ENCODE measurements around the gene CD82.

The CD82 gene

DNA sequence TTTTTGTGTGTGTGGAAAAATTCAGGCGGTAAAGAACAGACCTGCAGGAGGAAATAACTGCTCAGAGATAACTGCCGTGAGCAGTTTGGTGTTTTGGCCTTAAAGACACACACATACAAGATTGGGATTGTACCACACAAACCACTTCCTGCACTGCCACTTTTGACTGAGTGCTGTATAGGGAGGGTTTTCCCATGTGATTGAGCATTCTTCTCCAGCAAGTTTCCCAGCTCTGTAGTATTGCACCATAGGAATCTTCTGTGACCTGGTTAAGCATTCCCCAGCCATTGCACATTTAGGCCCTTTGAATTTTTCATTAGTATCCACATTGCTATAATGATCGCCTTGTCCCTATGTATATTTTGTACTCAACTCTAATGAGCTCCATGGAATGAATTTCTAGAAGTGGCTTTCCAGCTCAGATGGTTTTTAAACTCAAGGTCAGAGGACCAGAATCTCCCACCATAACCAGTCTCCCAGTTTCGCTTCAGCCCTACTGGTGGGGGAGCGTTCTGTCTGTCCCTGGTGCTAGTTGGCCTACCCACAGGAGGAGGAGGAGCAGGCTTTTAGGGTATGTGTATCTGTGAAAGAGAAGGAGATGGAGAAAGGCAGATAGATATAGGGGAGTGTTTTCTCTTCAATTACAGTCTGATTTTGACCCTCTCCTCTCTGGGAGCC is 9.3 kb downstream of the CD82 start:
- DNase-seq (ENCODE audit: low read depth in 2 of 3, low spot score in 2 of 3): no peak

DNA sequence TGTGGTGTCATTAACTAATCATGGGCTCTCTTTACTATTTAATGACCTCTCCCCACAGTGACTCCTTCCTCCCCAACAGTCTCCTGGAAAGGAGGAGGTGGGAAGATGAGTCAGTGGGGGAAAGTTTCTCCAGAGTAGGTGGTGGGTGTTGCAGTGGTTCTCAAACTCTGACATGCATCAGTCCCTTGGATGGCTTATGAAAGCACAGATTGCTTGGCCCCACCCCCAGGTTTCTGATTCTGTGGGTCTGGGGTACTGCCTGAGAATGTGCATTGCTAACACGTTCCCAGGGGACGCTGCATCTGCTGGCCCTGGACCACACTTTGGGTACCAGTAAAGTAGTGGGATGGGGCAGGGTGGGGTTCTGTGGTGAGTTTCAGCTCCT is 9.8 kb downstream of the CD82 start:
- DNase-seq (ENCODE audit: low read depth in 2 of 3, low spot score in 2 of 3): no peak

DNA sequence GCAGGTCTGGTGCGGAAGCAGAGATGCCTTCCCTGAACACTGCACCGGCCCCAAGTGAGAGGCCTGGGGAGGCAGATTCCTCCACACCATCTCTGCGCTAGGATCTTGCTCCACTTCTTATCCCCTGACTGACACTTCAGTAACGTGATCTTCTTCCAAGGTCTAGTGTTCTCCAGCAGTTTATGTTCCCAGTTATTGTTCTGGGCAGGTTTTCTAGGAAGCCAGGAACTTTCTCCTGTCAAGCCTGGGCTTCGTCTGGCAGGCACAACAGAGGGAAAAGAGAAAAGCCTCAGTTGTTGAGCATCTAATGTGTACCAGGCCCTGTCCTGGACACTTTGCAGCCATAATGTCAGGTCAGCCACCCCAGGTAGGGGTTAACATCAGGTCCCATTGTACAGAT is 10.5 kb downstream of the CD82 start:
- DNase-seq (ENCODE audit: low read depth in 2 of 3, low spot score in 2 of 3): no peak

DNA sequence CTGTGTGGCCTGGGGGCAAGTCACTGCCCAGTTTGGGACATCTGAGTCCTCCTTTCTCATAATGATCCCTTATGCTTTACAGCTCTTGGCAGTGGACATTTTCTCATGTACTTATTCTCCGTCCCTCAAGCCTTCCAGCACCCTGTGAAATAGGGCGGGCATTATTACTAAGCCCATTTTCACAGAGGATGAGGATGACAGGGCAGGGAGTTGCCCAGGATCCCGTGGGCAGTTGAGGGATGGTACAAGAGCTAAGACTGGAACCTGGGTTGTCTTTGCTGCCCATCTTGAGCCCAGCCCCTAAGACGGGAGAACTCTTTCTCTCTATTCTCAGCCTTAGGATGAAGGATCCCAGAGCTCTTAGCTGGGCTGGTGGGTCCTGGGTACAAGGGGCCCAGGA is 11.2 kb downstream of the CD82 start:
- no peak for DNase-seq (ENCODE audit: low read depth in 2 of 3, low spot score in 2 of 3)

DNA sequence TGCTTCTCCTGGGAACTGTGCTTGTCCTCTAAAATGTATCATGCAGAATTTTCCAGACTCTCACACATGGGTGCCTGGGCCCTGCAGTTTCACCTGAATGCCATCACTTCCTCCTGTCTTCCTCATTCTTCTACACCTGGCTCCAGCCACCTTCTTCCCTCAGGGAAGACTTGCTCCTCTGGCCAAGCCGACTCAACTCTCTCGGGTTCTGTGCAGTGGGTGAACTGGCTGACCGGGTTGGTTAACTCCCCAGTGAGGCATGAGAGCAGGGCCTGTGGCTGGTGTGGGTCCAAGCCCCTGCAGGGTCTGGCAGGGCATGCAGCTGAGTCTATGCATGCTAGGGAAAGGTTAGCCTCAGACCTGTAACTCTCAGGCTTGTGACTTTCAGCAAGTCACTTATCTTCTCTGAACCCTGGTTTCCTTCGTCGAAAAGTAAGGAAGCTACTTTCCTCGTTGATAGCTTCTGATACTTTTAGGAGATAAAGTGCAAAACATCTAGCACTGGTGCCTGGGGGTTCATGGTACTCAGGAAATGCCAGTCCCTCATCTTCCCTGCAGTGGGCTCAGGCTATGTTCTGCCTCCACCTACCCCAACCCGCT is 11.9 kb downstream of the CD82 start:
- DNase-seq (ENCODE audit: low read depth in 2 of 3, low spot score in 2 of 3): no peak

DNA sequence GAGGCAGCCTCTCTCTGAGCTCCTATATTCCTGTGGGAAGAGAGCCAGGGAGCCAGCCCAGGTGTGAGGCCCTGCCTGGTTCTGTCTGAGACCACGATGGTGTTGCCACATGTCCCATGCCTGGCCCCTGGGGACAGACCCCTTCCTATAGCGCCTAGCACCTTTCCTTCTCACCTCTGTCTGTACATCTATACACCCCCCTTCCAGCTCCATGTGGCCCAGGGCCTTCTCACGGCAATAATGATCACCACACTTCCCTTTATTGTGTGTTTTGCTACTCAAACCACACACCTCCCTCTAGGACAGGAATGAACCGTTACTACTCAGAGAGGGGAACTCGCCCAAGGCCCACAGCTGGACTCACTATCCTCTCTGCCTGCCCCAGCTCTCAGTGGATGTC is 12.8 kb downstream of the CD82 start:
- DNase-seq (ENCODE audit: low read depth in 2 of 3, low spot score in 2 of 3): no peak

DNA sequence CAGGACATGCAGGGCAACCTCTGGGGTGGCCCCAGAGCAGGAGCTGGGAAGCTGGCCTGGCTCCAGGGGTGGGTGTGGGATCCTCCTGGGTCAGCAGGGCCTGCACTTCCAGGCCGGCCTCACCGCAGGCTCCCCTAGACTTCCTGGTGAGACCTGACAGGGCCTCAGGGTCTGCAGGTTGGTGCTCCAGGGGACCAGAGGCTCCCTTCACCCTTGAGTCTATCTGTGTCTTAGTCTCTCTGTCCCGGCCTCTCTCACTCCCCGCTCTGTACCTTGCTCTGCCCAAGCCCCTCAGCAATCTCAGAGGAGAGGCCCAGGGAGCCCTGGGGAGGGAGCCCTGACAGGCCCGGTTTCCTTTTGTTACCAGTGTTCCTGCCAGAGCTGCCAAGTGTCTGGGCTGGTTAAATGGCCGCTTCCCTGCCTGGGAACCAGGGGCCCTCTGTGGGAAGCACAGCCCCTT is 13.9 kb downstream of the CD82 start:
- no peak for DNase-seq (ENCODE audit: low read depth in 2 of 3, low spot score in 2 of 3)

DNA sequence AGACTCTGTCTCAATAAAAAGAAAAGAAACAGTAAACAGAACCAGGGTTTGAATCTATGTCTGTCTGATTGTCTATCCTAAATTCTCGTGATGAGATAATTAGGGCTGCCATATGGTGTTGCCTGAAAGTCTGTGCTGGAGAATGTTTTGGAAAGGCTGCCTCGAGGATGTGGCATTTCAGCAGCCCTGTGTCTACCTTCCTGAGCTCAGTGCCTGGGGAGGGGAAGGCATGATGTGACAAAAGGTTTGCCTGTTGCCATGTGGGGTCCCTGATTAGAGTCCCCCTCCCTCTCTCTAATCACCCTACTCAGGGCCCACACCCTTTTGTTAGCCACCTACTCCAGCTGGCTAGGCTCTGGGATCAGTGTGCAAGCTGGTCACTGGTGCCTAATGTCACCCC is 15.2 kb downstream of the CD82 start:
- no peak for DNase-seq (ENCODE audit: low read depth in 2 of 3, low spot score in 2 of 3)

DNA sequence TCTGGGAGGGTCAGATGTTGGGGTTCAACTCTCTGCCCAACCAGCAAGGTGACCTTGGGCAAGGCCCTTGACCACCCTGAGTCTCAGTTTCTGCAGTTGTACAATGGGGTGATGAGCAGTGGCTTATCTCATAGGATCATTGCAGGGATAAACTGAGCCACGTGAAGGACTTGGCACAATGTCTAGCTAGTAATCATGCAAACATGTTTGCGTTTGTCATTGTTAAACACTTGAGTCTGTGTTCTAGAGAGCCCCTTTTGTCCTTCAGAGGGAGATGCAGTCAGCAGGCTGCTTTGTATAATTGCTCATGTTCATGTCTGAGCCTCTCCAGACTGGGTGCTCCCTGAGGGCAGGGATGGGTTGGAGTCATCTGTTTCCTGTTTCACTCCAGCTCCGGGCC is 15.8 kb downstream of the CD82 start:
- no peak for DNase-seq (ENCODE audit: low read depth in 2 of 3, low spot score in 2 of 3)

DNA sequence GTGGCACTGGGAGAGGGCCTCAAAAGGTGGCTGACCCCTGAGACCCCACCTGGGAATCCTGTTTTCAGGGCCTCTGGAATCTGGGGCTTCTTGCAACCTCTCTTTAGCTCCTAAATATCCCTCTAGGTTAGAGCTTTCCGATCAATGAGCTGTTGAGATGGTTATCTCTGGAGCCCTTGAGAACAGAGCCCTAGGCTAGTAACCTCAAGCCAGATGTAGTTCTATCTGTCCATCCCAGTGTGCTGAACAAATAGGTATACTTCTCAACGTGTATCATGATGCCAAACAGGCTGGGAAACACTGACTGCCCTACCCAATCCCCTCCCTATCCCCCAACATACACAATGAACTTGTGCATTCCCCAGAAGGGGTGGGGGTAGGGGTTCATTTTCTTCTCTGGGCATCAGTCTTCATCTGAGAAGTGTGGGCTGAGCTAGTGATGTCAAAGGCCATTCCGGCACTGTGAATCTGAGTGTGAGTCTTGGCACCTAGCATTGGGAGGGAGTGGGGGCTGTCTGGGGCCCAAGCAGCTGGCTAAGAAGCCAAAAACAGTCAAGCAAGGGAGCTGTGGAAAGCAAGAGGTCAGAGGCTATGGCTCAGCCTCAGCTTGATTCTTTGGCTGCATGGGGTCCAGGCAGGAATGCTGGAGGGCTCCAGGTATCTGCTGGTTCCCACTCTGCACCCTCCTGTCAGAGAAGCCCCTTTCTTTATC is 17.3 kb downstream of the CD82 start:
- DNase-seq (ENCODE audit: low read depth in 2 of 3, low spot score in 2 of 3): no peak

DNA sequence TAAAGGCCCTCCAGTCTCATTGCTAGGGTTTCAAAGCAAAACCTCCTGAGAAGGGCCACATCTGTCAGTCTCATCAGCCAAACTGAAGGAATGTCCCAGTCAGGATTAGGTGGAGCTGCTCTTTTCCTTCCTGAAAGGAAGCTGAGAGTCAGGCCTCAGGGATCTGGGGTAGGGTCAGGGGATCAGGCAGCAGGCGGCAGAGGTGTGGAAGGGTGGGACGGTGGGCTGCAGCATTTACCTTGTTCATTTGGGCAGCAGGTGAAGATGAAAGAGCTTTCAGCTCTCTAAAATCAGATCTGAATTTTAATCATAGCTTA is 17.8 kb downstream of the CD82 start:
- DNase-seq (ENCODE audit: low read depth in 2 of 3, low spot score in 2 of 3): no peak

DNA sequence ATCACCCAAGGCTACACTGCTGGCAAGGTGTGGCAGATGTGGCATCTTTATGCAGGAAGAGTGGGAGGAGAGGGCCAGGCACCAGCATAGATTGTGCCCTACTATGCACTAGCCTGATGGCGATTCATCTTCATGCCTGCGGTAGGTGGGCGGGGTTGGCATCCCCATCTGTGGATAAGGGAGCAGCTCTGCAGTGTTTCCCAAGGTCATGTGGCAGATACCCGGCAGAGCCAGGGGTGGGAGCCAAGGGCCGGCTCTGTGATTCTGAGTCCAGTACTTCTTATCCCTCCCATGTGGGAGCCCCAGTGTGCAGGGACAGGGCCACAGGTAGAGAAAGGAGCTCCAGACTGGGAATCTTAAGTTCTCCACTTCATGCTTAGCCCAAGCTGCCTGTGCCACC is 20.0 kb downstream of the CD82 start:
- DNase-seq (ENCODE audit: low read depth in 2 of 3, low spot score in 2 of 3): no peak

DNA sequence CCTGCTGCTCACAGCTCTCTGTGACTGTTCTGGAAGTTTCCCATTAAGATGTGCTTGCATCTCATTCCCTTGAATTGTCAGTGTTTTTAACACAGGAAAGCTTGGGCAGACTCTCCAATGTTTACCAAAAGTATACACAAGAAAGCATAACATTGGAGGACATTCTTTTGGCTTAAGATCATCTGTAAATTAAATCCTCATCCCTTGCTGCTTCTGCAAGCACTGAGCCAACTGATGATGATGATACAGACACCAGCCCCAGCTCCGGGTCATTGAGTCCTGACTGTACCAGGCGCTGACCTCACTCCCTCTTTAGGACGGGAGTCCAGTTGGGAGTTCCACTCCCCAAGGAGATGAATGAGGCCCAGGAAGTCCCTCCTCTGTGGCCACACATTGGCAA is 23.8 kb downstream of the CD82 start:
- DNase-seq (ENCODE audit: low read depth in 2 of 3, low spot score in 2 of 3): no peak

DNA sequence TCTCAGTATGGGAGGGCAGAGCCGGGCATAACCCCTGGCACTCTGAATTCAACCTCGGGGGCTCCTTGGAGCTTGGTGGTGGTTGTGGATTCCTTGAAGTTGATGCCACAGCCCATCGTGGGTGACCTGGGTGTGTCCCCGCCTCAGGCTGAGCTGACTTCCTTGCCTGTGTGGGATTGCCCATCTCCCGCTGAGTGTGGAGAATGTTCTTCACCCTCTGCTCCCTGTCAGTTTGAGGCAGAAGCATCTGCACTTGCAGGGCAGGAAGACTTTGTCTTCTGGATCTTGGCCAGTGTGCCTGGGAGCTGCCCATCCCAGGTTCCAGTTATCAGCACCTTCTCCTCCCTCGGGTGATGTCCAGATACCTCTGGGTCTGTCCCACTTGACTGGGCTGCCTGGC is 25.3 kb downstream of the CD82 start:
- DNase-seq (ENCODE audit: low read depth in 2 of 3, low spot score in 2 of 3): no peak

DNA sequence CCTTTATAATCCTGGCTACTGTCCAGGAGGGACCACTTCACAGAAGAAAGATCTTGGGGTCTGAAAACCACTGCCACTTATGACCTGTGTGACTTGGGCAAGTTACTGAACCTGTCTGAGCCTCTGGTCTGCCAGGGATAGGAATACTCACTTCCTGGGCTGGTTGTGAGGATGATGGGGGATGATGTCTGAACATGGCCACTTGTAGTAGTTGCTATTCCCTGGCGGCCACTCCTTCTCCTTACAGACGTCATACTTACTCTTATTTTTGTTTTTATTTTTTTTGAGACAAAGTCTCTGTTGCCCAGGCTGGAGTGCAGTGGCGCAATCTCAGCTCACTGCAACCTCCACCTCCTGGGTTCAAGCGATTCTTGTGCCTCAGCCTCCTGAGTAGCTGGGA is 26.1 kb downstream of the CD82 start:
- DNase-seq (ENCODE audit: low read depth in 2 of 3, low spot score in 2 of 3): no peak

DNA sequence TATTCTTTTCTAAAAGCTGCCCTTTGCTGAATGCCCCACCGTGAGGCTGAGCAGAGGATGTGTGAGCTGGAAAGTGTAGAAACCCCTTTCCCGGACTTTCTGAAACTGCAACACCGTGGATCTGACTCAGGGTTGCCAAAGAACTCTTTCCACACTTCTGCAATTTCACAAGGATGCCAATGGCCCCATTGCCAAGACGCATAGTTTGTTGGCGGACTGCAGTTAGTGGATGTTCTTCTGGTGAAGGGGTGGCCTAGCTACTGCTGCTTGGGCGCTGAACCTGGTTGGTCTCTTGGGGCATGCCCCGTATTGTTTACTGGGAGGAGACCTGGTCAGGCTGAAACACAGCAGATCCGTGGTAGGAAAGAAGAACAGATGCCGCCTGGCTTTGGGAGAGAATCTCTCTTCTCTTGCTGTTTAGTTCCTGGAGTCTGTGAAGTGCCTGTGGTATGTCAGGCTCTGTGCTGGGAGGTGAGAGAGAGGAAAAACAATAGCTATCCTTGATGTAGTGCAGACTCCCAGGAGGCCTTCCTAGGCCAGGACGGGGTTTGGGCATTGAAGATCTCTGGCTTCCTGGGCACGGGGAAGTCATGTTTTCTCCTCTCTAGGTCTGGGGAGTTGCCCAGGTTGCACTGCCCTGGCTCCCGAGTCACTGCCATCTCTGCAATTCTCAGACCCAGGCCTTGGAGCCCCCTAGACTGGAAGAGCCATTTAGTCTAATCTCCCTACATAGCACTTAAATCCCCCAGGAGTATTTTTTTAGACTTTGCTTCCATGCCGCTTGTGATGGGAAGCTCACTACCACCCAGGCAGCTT is 26.9 kb downstream of the CD82 start:
- DNase-seq (ENCODE audit: low read depth in 2 of 3, low spot score in 2 of 3): no peak

DNA sequence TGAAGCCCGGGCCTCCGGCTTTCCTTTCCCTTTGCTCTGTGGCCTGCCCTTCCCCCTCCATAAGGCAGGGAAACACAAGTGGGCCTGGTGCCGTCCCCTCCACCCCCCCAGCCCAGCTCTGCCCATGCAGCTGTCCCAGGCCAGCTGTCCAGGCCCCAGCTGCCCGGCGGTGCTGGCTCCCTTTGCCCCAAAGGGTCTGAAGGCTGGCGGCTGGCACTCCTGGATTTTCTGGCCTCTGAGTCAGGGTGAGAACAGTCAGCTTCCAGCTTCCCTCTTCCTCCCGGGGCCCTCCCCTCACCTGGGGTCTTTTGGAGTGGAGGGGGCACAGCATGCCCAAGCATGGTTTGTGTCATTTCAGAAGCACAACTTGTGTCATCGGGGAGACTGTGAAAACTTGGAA is 27.8 kb downstream of the CD82 start:
- DNase-seq (ENCODE audit: low read depth in 2 of 3, low spot score in 2 of 3): no peak

DNA sequence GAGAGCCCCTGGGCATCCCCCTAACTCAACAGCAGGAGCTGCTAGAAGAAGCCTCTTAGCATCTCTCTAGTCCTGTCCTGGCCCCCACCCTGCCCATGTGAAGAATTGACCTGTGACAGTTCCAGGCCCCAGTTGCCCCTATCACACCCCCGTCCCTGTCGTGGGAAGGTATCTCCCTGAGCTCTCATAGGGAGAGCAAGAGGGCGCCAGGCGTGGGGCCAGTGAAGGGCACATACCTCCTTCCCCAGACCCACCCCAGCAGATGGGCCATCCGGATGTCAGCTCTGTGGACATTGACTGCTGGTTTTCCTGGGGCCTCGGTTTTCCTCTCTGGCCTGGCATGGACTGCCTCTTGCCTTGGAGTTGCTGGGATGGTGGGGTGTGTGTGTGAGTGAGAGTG is 29.5 kb downstream of the CD82 start:
- no peak for DNase-seq (ENCODE audit: low read depth in 2 of 3, low spot score in 2 of 3)

DNA sequence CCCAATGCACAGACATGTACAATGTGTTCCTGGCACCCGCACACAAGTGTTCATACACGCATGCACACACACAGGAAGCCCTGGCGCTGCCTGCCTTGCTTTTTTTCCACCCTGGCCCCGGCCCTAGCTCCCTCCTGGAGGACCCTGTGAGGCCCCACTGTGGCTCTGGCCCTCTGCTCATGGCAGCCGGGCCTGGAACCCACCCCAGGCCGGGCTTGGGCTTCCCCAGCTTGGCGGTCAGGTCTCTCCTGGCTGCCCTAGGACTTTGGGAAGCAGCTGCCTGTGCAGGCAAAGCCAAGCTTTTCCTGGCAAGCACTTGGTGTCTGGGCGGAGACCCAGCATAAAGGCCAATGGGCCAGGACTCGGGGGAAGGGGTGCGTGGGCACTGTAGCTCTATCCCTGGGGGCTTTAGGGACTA is 30.5 kb downstream of the CD82 start:
- DNase-seq (ENCODE audit: low read depth in 2 of 3, low spot score in 2 of 3): no peak

DNA sequence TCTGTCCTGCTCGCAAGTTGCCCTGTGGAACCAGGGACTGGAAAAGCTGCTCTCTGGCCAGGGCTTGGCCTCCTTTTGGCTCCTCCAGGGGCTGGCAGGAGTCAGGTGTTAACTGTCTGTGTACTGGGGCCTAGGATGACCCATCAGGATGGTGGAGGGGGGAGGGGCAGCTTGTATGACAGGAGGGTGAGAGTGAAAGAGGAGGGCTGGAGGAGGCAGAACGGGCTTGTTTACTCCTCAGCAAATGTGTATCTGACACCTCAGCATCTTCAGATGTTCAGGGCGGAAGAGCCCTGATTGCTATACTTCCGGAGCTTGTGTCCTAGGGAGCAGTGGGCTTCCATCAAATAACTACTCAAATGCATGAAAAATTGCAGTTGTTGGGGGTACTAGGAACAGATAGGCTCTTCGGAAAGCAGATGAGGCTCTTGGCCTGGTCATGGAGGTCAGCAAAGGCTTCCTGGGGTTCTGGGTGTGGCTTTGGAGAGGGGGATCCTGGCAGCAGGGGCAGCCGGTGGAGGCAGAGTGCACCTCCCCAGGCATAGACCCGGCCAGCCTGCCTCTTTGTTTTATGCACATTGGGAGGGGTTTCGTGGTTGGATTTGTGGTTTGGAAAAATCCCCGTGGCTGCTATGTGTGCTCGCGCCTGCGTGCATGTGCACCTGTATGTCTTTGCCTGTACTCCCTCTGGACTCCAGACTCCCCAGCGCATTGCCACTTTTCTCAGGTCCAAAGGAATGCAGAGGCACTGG is 31.2 kb downstream of the CD82 start:
- DNase-seq (ENCODE audit: low read depth in 2 of 3, low spot score in 2 of 3): no peak

DNA sequence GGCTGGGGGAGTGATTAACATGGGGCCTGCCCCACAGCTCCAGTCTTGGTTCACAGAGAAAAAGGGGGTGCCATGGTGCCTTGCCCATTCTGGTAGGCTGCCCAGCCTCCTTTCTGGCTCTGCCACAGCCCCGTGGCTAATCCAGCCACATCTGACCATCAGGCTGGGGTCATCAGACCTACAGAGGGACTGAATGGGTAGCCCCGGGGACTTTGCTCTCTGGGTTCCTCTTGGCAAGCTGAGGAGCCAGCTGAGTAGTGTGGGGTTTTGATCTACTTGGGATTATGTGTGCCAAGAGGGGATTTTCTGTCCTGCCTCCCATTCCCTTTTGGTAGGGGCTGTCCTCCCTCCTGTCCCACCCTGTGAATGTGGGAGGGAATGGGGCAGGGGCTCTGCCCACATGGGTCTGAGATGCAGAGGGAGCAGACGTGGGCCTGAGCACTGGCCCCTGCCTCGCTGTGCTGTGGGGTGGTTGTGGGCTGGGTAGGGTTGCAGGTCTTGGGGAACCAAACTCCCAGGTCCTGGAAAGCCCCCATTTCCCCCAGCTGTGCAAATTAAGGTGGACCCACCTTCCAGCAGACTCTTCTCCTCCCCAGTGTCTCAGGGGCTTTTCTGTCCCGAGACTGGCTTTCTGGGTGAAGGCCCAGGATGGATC is 32.0 kb downstream of the CD82 start:
- DNase-seq (ENCODE audit: low read depth in 2 of 3, low spot score in 2 of 3): no peak
